HepG2 (cell line): ENCODE results near the gene SMAD2. TPM values are rescaled to one million over a fixed set of nuclear protein-coding genes. Genes with fewer than 3 reads are reported as not detected.

Source experiments
- ATAC-seq: fragments of 200-7000 bp; cut with Tn5 transposase; 3 replicates; pipeline ENCODE4 v1.9.1; 2020; ENCODE audit warnings: mild to moderate bottlenecking, moderate library complexity
- BruUV-seq: library from RNA; stranded (reverse); fragments of 400-500 nt; replicated peaks from 2 replicates; lab custom pipeline; 2021; lab: Mats Ljungman, UMichigan
- CTCF ChIA-PET: fragments of 300-600 bp; formaldehyde crosslinking; extraction: SDS; loops from one replicate; lab custom pipeline; 2021; ENCODE audit warnings: low total read pairs, inconsistent platforms, low intra/inter-chr PET ratio; lab: Yijun Ruan, JAX
- POLR2A ChIA-PET: fragments of 350-600 bp; sonication (Branson Sonifier 250); formaldehyde crosslinking; loops from one replicate; lab custom pipeline; 2020; ENCODE audit warnings: antibody characterized with exemption, inconsistent platforms; lab: Yijun Ruan, JAX
- DNase-seq: peaks from one replicate; pipeline ENCODE4 v3.0.0-alpha.2; 2015; ENCODE audit warnings: low spot score
- FAIRE-seq: peaks from 3 replicates; lab custom pipeline; 2011; peaks lifted over from hg19 to GRCh38; lab: Jason Lieb, UNC
- H2AFZ ChIP-seq: one replicate; pipeline ENCODE4 v1.6.1; 2011; ENCODE audit warnings: low read length, inconsistent platforms
- H3K27ac ChIP-seq: fragments of 300-600 bp; 3 replicates; pipeline ENCODE4 v1.8.0; 2011; ENCODE audit warnings: mixed run types, mild to moderate bottlenecking, mixed read lengths, low read length, inconsistent platforms; ENCODE audit not compliant: insufficient read depth; ENCODE audit errors: extremely low read length
- H3K27me3 ChIP-seq, 2 experiments: fragments of 200-600 bp in 1 of 2; 2 replicates in 1 of 2; 3 replicates in 1 of 2; pipeline versions ENCODE4 v1.6.0 to v1.8.0; 2011; ENCODE audit warnings: low read length in 2 of 2, mild to moderate bottlenecking in 2 of 2, moderate library complexity in 2 of 2, inconsistent platforms in 1 of 2; ENCODE audit not compliant: insufficient read depth in 2 of 2, control insufficient read depth in 1 of 2
- H3K36me3 ChIP-seq, 2 experiments: fragments of 200-600 bp in 1 of 2; replicated peaks in 1 of 2; 2 replicates in 1 of 2; 3 replicates in 1 of 2; pipeline versions ENCODE4 v1.5.1 to v1.8.0; 2011; ENCODE audit warnings: low read length in 2 of 2, inconsistent platforms in 1 of 2; ENCODE audit not compliant: insufficient read depth in 2 of 2, control insufficient read depth in 1 of 2
- H3K4me1 ChIP-seq: 2 replicates; pipeline ENCODE4 v1.5.1; 2012; ENCODE audit warnings: low read length, inconsistent platforms; ENCODE audit not compliant: insufficient read depth
- H3K4me2 ChIP-seq: 2 replicates; pipeline ENCODE4 v1.6.0; 2011; ENCODE audit warnings: low read depth, low read length, inconsistent platforms
- H3K4me3 ChIP-seq, 3 experiments: fragments of 200-600 bp in 1 of 3; sonication (generic), shearing (Covaris generic) in 1 of 3; replicated peaks in 1 of 3; 2 replicates each; pipeline ENCODE4 v1.5.1; 2011 to 2016; ENCODE audit warnings: low read length in 3 of 3, inconsistent platforms in 2 of 3, low read depth in 2 of 3, mild to moderate bottlenecking in 2 of 3, control low read depth in 1 of 3, mixed read lengths in 1 of 3; ENCODE audit not compliant: insufficient read depth in 1 of 3
- H3K79me2 ChIP-seq: one replicate; pipeline ENCODE4 v1.6.1; 2011; ENCODE audit warnings: low read length, inconsistent platforms; ENCODE audit not compliant: insufficient read depth
- H3K9ac ChIP-seq: 2 replicates; pipeline ENCODE4 v1.6.0; 2011; ENCODE audit warnings: mild to moderate bottlenecking, low read depth, low read length, inconsistent platforms; ENCODE audit not compliant: insufficient read depth
- H3K9me3 ChIP-seq: 2 replicates; pipeline ENCODE4 v1.5.1; 2012; ENCODE audit warnings: mild to moderate bottlenecking, low read length
- H4K20me1 ChIP-seq: 2 replicates; pipeline ENCODE4 v1.6.0; 2011; ENCODE audit warnings: inconsistent platforms, mild to moderate bottlenecking, low read length, moderate library complexity; ENCODE audit not compliant: insufficient read depth
- TCF7 ChIP-seq: sonication (generic); IDR thresholded peaks from 2 replicates; pipeline ENCODE4 v1.6.1; 2016; ENCODE audit warnings: antibody characterized with exemption, low read depth
- WGBS: methylation state at CpG from one replicate; pipeline ENCODE4 v1.1.6; 2017; ENCODE audit warnings: low lambda C conversion rate; 5-methylcytosine and 5-hydroxymethylcytosine counted together
- in situ Hi-C: cut with HindIII; loops from 2 replicates; pipeline ENCODE4 v1.10.0; 2017; ENCODE audit warnings: low pct_unique_long_range_greater_than_20kb; ENCODE audit not compliant: extremely low pct_ligation_motif_present
- intact Hi-C: fragments of 100-400 bp; cut with micrococcal nuclease; formaldehyde crosslinking; loops from one replicate; pipeline ENCODE4 v1.10.0; 2022; ENCODE audit not compliant: unreplicated experiment
- polyA plus RNA-seq, 8 experiments: library from polyadenylated mRNA; depleted of rRNA in 3 of 8; stranded (reverse) in 7 of 8; unstranded in 1 of 8; fragments of >200 nt; fragmentation: Illumina TruSeq in 4 of 8; extraction: Trizol in 4 of 8; gene quantifications; 2 replicates each; pipeline versions ENCODE4 v1.2.1 to v1.2.3, GENCODE V29; 2011 to 2016; ENCODE audit warnings: low read depth in 4 of 8, missing spikeins in 1 of 8, mixed read lengths in 1 of 8; ENCODE audit not compliant: insufficient read depth in 1 of 8
- total RNA-seq, 5 experiments: library from RNA; depleted of rRNA; stranded (reverse); fragments of >200 nt; fragmentation: Illumina TruSeq; extraction: Trizol; gene quantifications; 2 replicates each; pipeline ENCODE4 v1.2.3, GENCODE V29; 2016; ENCODE audit warnings: low read depth in 1 of 5
- TF ChIP-seq, protein P1 (sequence below): sonication (generic); formaldehyde crosslinking; IDR thresholded peaks from 2 replicates; pipeline ENCODE4 v1.4.0; 2020; ENCODE audit warnings: low read depth, missing genetic modification reagents

The SMAD2 gene
- total and polyA plus RNA-seq, 2 of the 13 experiments (the other 11 are each of a cell fraction or from before 2014, with no cell fraction given) = 40.2 to 96.2 TPM

DNA sequence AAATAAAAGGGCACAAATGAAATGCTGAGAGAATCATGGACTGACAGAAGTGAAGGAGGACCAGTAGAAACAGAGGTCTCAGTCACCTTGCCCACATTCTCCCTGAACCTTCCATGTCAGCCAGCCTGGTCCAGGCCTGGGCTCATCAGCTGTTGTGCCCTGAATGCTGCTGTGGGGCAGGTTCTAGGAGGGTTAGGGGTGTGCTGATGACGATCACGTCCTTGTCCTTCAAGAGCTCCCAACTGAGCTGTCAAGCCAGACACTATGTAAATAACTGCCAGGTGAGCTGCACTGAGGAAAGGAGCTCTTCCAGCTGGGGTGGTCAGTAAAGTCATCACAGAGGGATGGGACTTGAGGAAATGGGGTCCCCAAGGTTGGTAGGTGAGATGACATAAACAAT is 156.5 kb downstream of the SMAD2 start:
- intact Hi-C loops = no loop called here
- Histone ChIP-seq H3K9me3 (no peaks in the 10 kb centered on the region), H2AFZ (no peak overlapping the region), H3K36me3 (no peaks in the 10 kb centered on the region), H3K4me2 (no peak overlapping the region), H3K27me3 (peaks cover 0 to 4% of the 10 kb centered on the region in 2 experiments; a peak in 2 of 5 replicates), H3K4me1 (no peaks in the 10 kb centered on the region), H4K20me1 (no peaks in the 10 kb centered on the region), H3K9ac (no peak overlapping the region), H3K27ac (no peak overlapping the region), H3K79me2 (no peaks in the 10 kb centered on the region), H3K4me3 (no peak overlapping the region)
- in situ Hi-C loops = loop anchor here (5.0 kb wide), 1 partner anchor 248 kb away; no protein-coding TSS in a partner anchor
- no peak for FAIRE-seq
- no peak for ATAC-seq
- 0% methylated on average over 2 of the region's 2 CpGs for WGBS
- DNase-seq = no peak
- TF ChIP-seq TCF7 = no peak
- TF ChIP-seq, protein P1, sequence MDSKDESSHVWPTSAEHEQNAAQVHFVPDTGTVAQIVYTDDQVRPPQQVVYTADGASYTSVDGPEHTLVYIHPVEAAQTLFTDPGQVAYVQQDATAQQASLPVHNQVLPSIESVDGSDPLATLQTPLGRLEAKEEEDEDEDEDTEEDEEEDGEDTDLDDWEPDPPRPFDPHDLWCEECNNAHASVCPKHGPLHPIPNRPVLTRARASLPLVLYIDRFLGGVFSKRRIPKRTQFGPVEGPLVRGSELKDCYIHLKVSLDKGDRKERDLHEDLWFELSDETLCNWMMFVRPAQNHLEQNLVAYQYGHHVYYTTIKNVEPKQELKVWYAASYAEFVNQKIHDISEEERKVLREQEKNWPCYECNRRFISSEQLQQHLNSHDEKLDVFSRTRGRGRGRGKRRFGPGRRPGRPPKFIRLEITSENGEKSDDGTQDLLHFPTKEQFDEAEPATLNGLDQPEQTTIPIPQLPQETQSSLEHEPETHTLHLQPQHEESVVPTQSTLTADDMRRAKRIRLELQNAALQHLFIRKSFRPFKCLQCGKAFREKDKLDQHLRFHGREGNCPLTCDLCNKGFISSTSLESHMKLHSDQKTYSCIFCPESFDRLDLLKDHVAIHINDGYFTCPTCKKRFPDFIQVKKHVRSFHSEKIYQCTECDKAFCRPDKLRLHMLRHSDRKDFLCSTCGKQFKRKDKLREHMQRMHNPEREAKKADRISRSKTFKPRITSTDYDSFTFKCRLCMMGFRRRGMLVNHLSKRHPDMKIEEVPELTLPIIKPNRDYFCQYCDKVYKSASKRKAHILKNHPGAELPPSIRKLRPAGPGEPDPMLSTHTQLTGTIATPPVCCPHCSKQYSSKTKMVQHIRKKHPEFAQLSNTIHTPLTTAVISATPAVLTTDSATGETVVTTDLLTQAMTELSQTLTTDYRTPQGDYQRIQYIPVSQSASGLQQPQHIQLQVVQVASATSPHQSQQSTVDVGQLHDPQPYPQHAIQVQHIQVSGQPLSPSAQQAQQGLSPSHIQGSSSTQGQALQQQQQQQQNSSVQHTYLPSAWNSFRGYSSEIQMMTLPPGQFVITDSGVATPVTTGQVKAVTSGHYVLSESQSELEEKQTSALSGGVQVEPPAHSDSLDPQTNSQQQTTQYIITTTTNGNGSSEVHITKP (CRISPR knock-in tag) = no peak
- no TSS peak for BruUV-seq
- ChIA-PET CTCF (interaction anchor here (2.0 kb wide), 1 partner anchor 248 kb away, joined by 23 read pairs; no protein-coding TSS in a partner anchor), POLR2A (no interaction called here)
